SK-N-SH (cell line): ENCODE data around the gene IRF2BP2. TPM values are rescaled to one million over a fixed set of nuclear protein-coding genes. Genes with fewer than 3 reads are reported as not detected.

Experiments used
- CTCF ChIA-PET: fragments of 300-600, 350-600 bp; formaldehyde crosslinking; extraction: SDS; loops from one replicate; lab custom pipeline; 2021; lab: Yijun Ruan, JAX
- POLR2A ChIA-PET: fragments of 350-600 bp; sonication (Branson Sonifier 250); formaldehyde crosslinking; extraction: SDS; loops from one replicate; lab custom pipeline; 2020; ENCODE audit warnings: antibody characterized with exemption, inconsistent platforms; lab: Yijun Ruan, JAX
- DNase-seq: peaks from one replicate; pipeline ENCODE4 v3.0.0; 2012
- H2AFZ ChIP-seq: fragments of 200-600 bp; sonication (generic); 2 replicates; pipeline ENCODE4 v1.8.1; 2016; ENCODE audit warnings: antibody characterized with exemption, mild to moderate bottlenecking, low read depth
- H3F3A ChIP-seq: fragments of 200-600 bp; sonication (generic); replicated peaks from 2 replicates; pipeline ENCODE3; 2016; ENCODE audit warnings: antibody characterized with exemption, mild to moderate bottlenecking; ENCODE audit not compliant: insufficient read depth
- H3K27ac ChIP-seq, 2 experiments: fragments of 200-500 bp in 1 of 2; fragments of 200-600 bp in 1 of 2; sonication (Bioruptor generic) in 1 of 2; sonication (generic), shearing (Covaris generic) in 1 of 2; 2 replicates each; pipeline versions ENCODE4 v1.5.1 to v1.6.1; 2014 to 2016; ENCODE audit warnings: low read depth in 2 of 2, inconsistent platforms in 1 of 2, low read length in 1 of 2, mild to moderate bottlenecking in 1 of 2, mixed read lengths in 1 of 2
- H3K27me3 ChIP-seq: fragments of 200-600 bp; sonication (generic), shearing (Covaris generic); 2 replicates; pipeline ENCODE4 v1.6.1; 2016; ENCODE audit warnings: mixed run types; ENCODE audit not compliant: insufficient read depth
- H3K36me3 ChIP-seq, 2 experiments: fragments of 200-500 bp in 1 of 2; fragments of 200-600 bp in 1 of 2; sonication (Bioruptor generic) in 1 of 2; sonication (generic) in 1 of 2; replicated peaks in 1 of 2; 2 replicates each; pipeline versions ENCODE3 to v1.5.1; 2014 to 2016; ENCODE audit warnings: low read length in 1 of 2, mild to moderate bottlenecking in 1 of 2; ENCODE audit not compliant: insufficient read depth in 2 of 2, control insufficient read depth in 1 of 2
- H3K4me1 ChIP-seq, 2 experiments: fragments of 200-500 bp in 1 of 2; fragments of 200-600 bp in 1 of 2; sonication (Bioruptor generic) in 1 of 2; sonication (generic), shearing (Covaris generic) in 1 of 2; 2 replicates each; pipeline versions ENCODE4 v1.5.1 to v1.6.1; 2014 to 2016; ENCODE audit warnings: low read depth in 1 of 2, low read length in 1 of 2, mixed run types in 1 of 2; ENCODE audit not compliant: insufficient read depth in 2 of 2, control insufficient read depth in 1 of 2
- H3K4me2 ChIP-seq: fragments of 200-600 bp; sonication (generic), shearing (Covaris generic); 2 replicates; pipeline ENCODE4 v1.6.1; 2017; ENCODE audit warnings: mixed run types
- H3K4me3 ChIP-seq, 2 experiments: fragments of 200-500 bp in 1 of 2; fragments of 200-600 bp in 1 of 2; sonication (Bioruptor generic) in 1 of 2; sonication (generic), shearing (Covaris generic) in 1 of 2; 2 replicates each; pipeline versions ENCODE4 v1.5.1 to v1.8.1; 2014 to 2016; ENCODE audit warnings: low read depth in 2 of 2, inconsistent platforms in 1 of 2, low read length in 1 of 2, mild to moderate bottlenecking in 1 of 2, mixed read lengths in 1 of 2, moderate library complexity in 1 of 2
- H3K79me2 ChIP-seq: fragments of 200-600 bp; sonication (generic); 2 replicates; pipeline ENCODE4 v1.8.1; 2017; ENCODE audit warnings: mild to moderate bottlenecking; ENCODE audit not compliant: insufficient read depth
- H3K9ac ChIP-seq: fragments of 200-600 bp; sonication (generic); 2 replicates; pipeline ENCODE4 v1.6.1; 2017; ENCODE audit warnings: mixed run types
- H3K9me2 ChIP-seq: fragments of 200-600 bp; sonication (generic); 2 replicates; pipeline ENCODE4 v1.6.1; 2017; ENCODE audit warnings: mixed run types
- H3K9me3 ChIP-seq: fragments of 200-600 bp; sonication (generic); 2 replicates; pipeline ENCODE4 v1.6.1; 2017; ENCODE audit warnings: mixed run types, mild to moderate bottlenecking, moderate library complexity
- H4K20me1 ChIP-seq: fragments of 200-600 bp; sonication (generic); 2 replicates; pipeline ENCODE4 v1.6.1; 2017; ENCODE audit warnings: mild to moderate bottlenecking, mixed run types; ENCODE audit not compliant: insufficient read depth
- CTCF ChIP-seq: fragments of 200-600 bp; sonication (generic); IDR thresholded peaks from 2 replicates; pipeline ENCODE4 v1.6.1; 2017; ENCODE audit warnings: antibody characterized with exemption, mild to moderate bottlenecking, moderate library complexity
- ELF1 ChIP-seq: IDR thresholded peaks from 2 replicates; pipeline ENCODE4 v1.4.0; 2012
- FOSL2 ChIP-seq: IDR thresholded peaks from 2 replicates; pipeline ENCODE4 v1.4.0; 2012; ENCODE audit warnings: low read depth, mild to moderate bottlenecking, moderate library complexity, borderline replicate concordance
- MAX ChIP-seq: IDR thresholded peaks from 2 replicates; pipeline ENCODE4 v1.4.0; 2012; ENCODE audit warnings: low read depth
- MXI1 ChIP-seq: IDR thresholded peaks from 2 replicates; pipeline ENCODE4 v1.6.1; 2012; ENCODE audit warnings: mild to moderate bottlenecking, low read depth, low read length, improper control_type of control experiment
- PBX3 ChIP-seq: IDR thresholded peaks from 2 replicates; pipeline ENCODE4; 2012
- POLR2AphosphoS5 ChIP-seq: IDR thresholded peaks from 2 replicates; pipeline ENCODE4 v1.6.1; 2012; ENCODE audit warnings: low read depth, low read length
- RAD21 ChIP-seq: IDR thresholded peaks from 2 replicates; pipeline ENCODE4 v1.6.1; 2012; ENCODE audit warnings: mild to moderate bottlenecking, low read length
- REST ChIP-seq: IDR thresholded peaks from 2 replicates; pipeline ENCODE4 v1.6.1; 2012; ENCODE audit warnings: mild to moderate bottlenecking, low read depth, low read length, moderate library complexity
- RFX5 ChIP-seq: IDR thresholded peaks from 2 replicates; pipeline ENCODE4 v1.6.1; 2012; ENCODE audit warnings: mild to moderate bottlenecking, improper control_type of control experiment, low read length
- SIN3A ChIP-seq: IDR thresholded peaks from 2 replicates; pipeline ENCODE4 v1.6.1; 2012; ENCODE audit warnings: low read depth, mild to moderate bottlenecking, low read length, moderate library complexity, borderline replicate concordance
- ZBTB33 ChIP-seq: IDR thresholded peaks from 2 replicates; pipeline ENCODE4 v1.4.0; 2012; ENCODE audit warnings: low read depth, borderline replicate concordance
- WGBS: methylation state at CpG from one replicate; pipeline ENCODE4 v1.1.6; 2017; ENCODE audit warnings: low lambda C conversion rate; 5-methylcytosine and 5-hydroxymethylcytosine counted together
- polyA plus RNA-seq, 3 experiments: library from polyadenylated mRNA; depleted of rRNA; stranded (reverse); fragments of >200 nt; gene quantifications; 2 replicates each; pipeline ENCODE4 v1.2.3, GENCODE V29; 2012

Gene IRF2BP2
- polyA plus RNA-seq, 1 of the 3 experiments (the other 2 are of a cell fraction) = 73.9 TPM

GRCh38 chr1:234643111-234643849, 33.3 kb upstream of the IRF2BP2 start:
- TF ChIP-seq PBX3 = no peak
- no peak for TF ChIP-seq ELF1
- TF ChIP-seq REST = no peak
- POLR2A ChIA-PET = interaction anchor here (1.2 kb wide), 1 partner anchor 30 kb away, joined by 3 read pairs; no protein-coding TSS in a partner anchor
- H3K36me3 ChIP-seq = no peaks in the 10 kb centered on the region
- H3K27ac ChIP-seq = no peak overlapping the region
- no peaks in the 10 kb centered on the region for H3F3A ChIP-seq
- H3K4me3 ChIP-seq = no peak overlapping the region
- H3K79me2 ChIP-seq = no peaks in the 10 kb centered on the region
- no peak overlapping the region for H3K9ac ChIP-seq
- no peaks in the 10 kb centered on the region for H3K27me3 ChIP-seq
- 91% methylated on average over 10 of the region's 14 CpGs for WGBS
- H3K4me2 ChIP-seq = no peak overlapping the region
- no peak for DNase-seq
- H3K4me1 ChIP-seq = peaks cover 0 to 6% of the 10 kb centered on the region in 2 experiments; a peak in 1 of 4 replicates
- CTCF ChIA-PET = interaction anchor here (1.0 kb wide), 1 partner anchor 10 kb away, joined by 3 read pairs; no protein-coding TSS in a partner anchor
- H2AFZ ChIP-seq = no peak overlapping the region
- no peaks in the 10 kb centered on the region for H3K9me2 ChIP-seq
- H3K9me3 ChIP-seq = no peaks in the 10 kb centered on the region
- no peaks in the 10 kb centered on the region for H4K20me1 ChIP-seq

- ChIA-PET CTCF (interaction anchor here (1.0 kb wide), 1 partner anchor 9 kb away, joined by 3 read pairs; no protein-coding TSS in a partner anchor), POLR2A (no interaction called here)
- DNase-seq = no peak
- H3F3A ChIP-seq = no peaks in the 10 kb centered on the region
- no peak overlapping the region for H3K9ac ChIP-seq
- peaks cover 0 to 6% of the 10 kb centered on the region in 2 experiments; a peak in 1 of 4 replicates for H3K4me1 ChIP-seq
- no peak overlapping the region for H2AFZ ChIP-seq
- WGBS = 93% methylated on average over 2 of the region's 2 CpGs
- H3K9me3 ChIP-seq = no peaks in the 10 kb centered on the region
- H3K27me3 ChIP-seq = no peaks in the 10 kb centered on the region
- no peaks in the 10 kb centered on the region for H4K20me1 ChIP-seq
- no peak overlapping the region for H3K4me3 ChIP-seq
- TF ChIP-seq SIN3A (no peak), FOSL2 (no peak), RFX5 (no peak), POLR2AphosphoS5 (no peak), RAD21 (no peak), MAX (no peak), ZBTB33 (no peak), MXI1 (no peak), CTCF (no peak)
- H3K27ac ChIP-seq = no peak overlapping the region
- no peaks in the 10 kb centered on the region for H3K9me2 ChIP-seq
- no peak overlapping the region for H3K4me2 ChIP-seq
- no peaks in the 10 kb centered on the region for H3K79me2 ChIP-seq
- H3K36me3 ChIP-seq = no peaks in the 10 kb centered on the region
These were observed 32.5 kb upstream of the IRF2BP2 start for GRCh38 chr1:234642428-234642827.
